Measurements from ENCODE around the gene DHX34.

DHX34 gene

GRCh38 chr19:47321630-47322029 is 27.5 kb upstream of the DHX34 start:
- H3K4me2 ChIP-seq (ENCODE audit: low read length) = no peak overlapping the region
- H3F3A ChIP-seq (ENCODE audit: insufficient read depth, low read length) = no peaks in the 10 kb centered on the region
- H3K9me2 ChIP-seq (ENCODE audit: low read depth, low read length) = no peaks in the 10 kb centered on the region
- H3K79me2 ChIP-seq (ENCODE audit: insufficient read depth, low read length) = no peaks in the 10 kb centered on the region
- H3K9me3 ChIP-seq (ENCODE audit: low read length) = 0 out of 2 replicates have a peak, but pooled peaks cover 3% of the 10 kb centered on the region
- no peaks in the 10 kb centered on the region for H4K20me1 ChIP-seq (ENCODE audit: insufficient read depth, low read length)
- H2AFZ ChIP-seq (ENCODE audit: low read length) = no peak overlapping the region
- no peak overlapping the region for H3K9ac ChIP-seq (ENCODE audit: low read length)
- TF ChIP-seq EZH2 (IDR thresholded peaks at IDR 0.05; ENCODE audit: borderline replicate concordance, low read length) = no peak
- no peak for TF ChIP-seq CTCF (IDR thresholded peaks at IDR 0.05; ENCODE audit: low read length)
- H3K4me3 ChIP-seq (ENCODE audit: low read depth, low read length, poor library complexity, severe bottlenecking) = no peak overlapping the region
- no peaks in the 10 kb centered on the region for H3K4me1 ChIP-seq (ENCODE audit: insufficient read depth, low read length, severe bottlenecking)
- H3K27me3 ChIP-seq (ENCODE audit: insufficient read depth, low read length) = peaks cover 16% of the 10 kb centered on the region; the same call in 1 of the 2 replicates
- no peaks in the 10 kb centered on the region for H3K36me3 ChIP-seq (ENCODE audit: insufficient read depth, low read length)
- no peak overlapping the region for H3K27ac ChIP-seq (ENCODE audit: low read depth, low read length, poor library complexity, severe bottlenecking)

GRCh38 chr19:47322058-47322457 is 27.1 kb upstream of the DHX34 start:
- H3K4me2 ChIP-seq (ENCODE audit: low read length) = no peak overlapping the region

GRCh38 chr19:47323409-47323808 is 25.7 kb upstream of the DHX34 start:
- H3K79me2 ChIP-seq (ENCODE audit: insufficient read depth, low read length) = no peaks in the 10 kb centered on the region
- no peak overlapping the region for H3K27ac ChIP-seq (ENCODE audit: low read depth, low read length, poor library complexity, severe bottlenecking)
- H3K36me3 ChIP-seq (ENCODE audit: insufficient read depth, low read length) = no peaks in the 10 kb centered on the region
- no peaks in the 10 kb centered on the region for H4K20me1 ChIP-seq (ENCODE audit: insufficient read depth, low read length)
- H3K9ac ChIP-seq (ENCODE audit: low read length) = no peak overlapping the region
- H3K9me2 ChIP-seq (ENCODE audit: low read depth, low read length) = no peaks in the 10 kb centered on the region
- H3K9me3 ChIP-seq (ENCODE audit: low read length) = 0 out of 2 replicates have a peak, but pooled peaks cover 3% of the 10 kb centered on the region
- no peak overlapping the region for H3K4me2 ChIP-seq (ENCODE audit: low read length)
- no peak overlapping the region for H3K4me3 ChIP-seq (ENCODE audit: low read depth, low read length, poor library complexity, severe bottlenecking)
- TF ChIP-seq CTCF (IDR thresholded peaks at IDR 0.05; ENCODE audit: low read length) = no peak
- TF ChIP-seq EZH2 (IDR thresholded peaks at IDR 0.05; ENCODE audit: borderline replicate concordance, low read length) = no peak
- no peaks in the 10 kb centered on the region for H3K4me1 ChIP-seq (ENCODE audit: insufficient read depth, low read length, severe bottlenecking)
- H3F3A ChIP-seq (ENCODE audit: insufficient read depth, low read length) = no peaks in the 10 kb centered on the region
- no peak overlapping the region for H2AFZ ChIP-seq (ENCODE audit: low read length)
- peaks cover 16% of the 10 kb centered on the region; the same call in 1 of the 2 replicates for H3K27me3 ChIP-seq (ENCODE audit: insufficient read depth, low read length)

More at GRCh38 chr19:47322058-47322457, 27.1 kb upstream of the DHX34 start:
- Histone ChIP-seq H3F3A (ENCODE audit: insufficient read depth, low read length) (no peaks in the 10 kb centered on the region), H3K9me3 (ENCODE audit: low read length) (0 out of 2 replicates have a peak, but pooled peaks cover 3% of the 10 kb centered on the region), H3K36me3 (ENCODE audit: insufficient read depth, low read length) (no peaks in the 10 kb centered on the region), H3K9ac (ENCODE audit: low read length) (no peak overlapping the region), H4K20me1 (ENCODE audit: insufficient read depth, low read length) (no peaks in the 10 kb centered on the region), H3K4me3 (ENCODE audit: low read depth, low read length, poor library complexity, severe bottlenecking) (no peak overlapping the region), H3K27ac (ENCODE audit: low read depth, low read length, poor library complexity, severe bottlenecking) (no peak overlapping the region), H3K79me2 (ENCODE audit: insufficient read depth, low read length) (no peaks in the 10 kb centered on the region), H3K4me1 (ENCODE audit: insufficient read depth, low read length, severe bottlenecking) (no peaks in the 10 kb centered on the region), H2AFZ (ENCODE audit: low read length) (no peak overlapping the region), H3K9me2 (ENCODE audit: low read depth, low read length) (no peaks in the 10 kb centered on the region), H3K27me3 (ENCODE audit: insufficient read depth, low read length) (peaks cover 16% of the 10 kb centered on the region; the same call in 1 of the 2 replicates)
- TF ChIP-seq EZH2 (IDR thresholded peaks at IDR 0.05; ENCODE audit: borderline replicate concordance, low read length) (no peak), CTCF (IDR thresholded peaks at IDR 0.05; ENCODE audit: low read length) (no peak)

All from OCI-LY1 (cell line).